HG02840 (cell line): ENCODE data around the gene COL27A1.
A peak's percentile ranks its signal among the peaks of the same experiment; 100 is the strongest.

Experiments used
- ATAC-seq: cut with Tn5 transposase; IDR thresholded peaks from one replicate; pipeline ENCODE4 v1.9.1; 2021; ENCODE audit warnings: mild to moderate bottlenecking, moderate library complexity, moderate number of reproducible peaks; ENCODE audit not compliant: unreplicated experiment, low FRiP score

The COL27A1 gene

DNA sequence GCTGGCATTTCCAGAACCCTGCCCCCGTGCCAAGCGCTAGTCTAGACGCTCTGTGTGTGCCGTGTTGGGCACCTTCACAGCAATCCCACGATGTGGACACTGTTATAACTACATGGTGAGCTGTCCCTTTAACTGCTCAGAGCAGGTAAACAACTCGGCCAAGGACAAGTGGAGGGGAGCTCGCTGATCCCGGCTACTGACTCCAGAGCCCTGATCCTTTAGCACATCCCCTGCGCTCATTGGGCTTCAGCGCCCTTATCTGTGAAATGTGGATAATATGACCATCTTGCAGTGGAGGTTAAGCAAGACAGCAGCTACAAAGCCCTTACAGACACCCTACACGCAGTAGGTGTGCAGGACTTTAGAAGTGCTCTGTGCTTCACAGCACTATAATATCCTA lies 190.8 kb downstream of the COL27A1 start:
- ATAC-seq: no peak

GRCh38 chr9:114347675-114348074 lies 192.3 kb downstream of the COL27A1 start:
- ATAC-seq: no peak

DNA sequence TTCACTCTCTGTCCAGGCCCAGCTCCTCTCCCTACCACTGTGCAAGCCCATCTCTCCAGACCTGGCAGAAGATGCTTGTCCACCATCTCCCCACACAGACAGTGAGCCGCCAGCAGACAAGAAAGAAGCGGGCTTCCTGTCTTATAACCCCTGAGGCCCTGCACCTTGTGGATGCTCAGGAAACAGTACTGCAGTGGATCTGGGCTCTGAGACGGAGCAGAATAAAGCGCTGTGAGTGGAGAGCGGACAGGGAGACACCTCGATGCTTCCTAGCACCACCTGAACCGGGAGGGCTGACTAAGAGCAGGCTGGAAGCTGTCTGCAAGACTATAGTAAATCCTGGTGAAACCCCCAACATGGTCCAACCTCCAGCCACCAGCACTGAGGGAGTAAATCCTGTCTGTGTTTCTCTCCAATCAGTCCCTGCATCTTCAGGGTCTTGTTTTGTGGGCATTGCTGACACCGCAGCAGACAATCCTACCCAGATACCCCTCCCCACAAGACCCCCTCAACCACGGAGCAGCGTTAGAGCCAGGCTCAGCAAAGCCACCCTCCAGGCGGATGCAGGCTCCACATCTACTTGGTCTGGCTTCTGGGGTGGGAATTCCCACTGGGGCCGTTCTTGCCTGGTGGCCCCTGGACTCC lies 193.0 kb downstream of the COL27A1 start:
- no peak for ATAC-seq

GRCh38 chr9:114348906-114349482 lies 193.7 kb downstream of the COL27A1 start:
- ATAC-seq: peak; percentile 79

DNA sequence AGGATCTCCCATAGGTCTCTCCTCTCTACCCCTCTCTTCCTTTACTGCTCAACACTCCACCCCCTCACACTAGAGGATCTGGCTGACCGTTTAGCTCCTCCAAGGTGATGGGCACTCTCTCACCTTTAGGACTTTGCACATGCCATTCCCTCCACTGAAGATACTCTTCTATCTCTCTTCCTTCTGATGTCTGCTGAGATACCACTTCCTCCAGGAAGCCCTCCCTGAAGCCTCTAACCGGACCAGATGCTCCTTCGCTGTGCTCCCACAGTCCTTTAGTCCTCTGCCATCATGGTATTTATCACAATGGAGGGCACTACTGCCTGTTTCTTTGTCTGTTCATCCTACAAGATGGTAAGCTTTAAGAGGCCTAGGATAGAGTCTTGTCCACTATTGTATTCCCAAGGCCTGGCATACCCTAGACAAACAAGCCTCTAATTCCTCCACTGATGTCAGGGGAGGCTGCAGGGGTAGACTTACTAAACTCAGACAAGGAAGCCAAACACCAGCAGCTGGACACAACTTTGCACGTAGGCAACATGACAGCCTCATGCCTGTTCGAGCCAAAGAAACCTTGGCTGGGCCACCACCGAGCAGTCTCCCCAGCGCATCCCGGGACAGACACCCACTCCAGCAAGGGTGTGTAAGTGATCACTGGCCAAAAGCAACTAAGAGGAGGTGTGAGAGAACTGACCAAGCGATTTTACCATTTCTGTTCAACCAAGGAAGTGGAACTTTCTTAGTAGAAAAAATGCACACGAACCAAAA lies 194.6 kb downstream of the COL27A1 start:
- ATAC-seq: no peak

DNA sequence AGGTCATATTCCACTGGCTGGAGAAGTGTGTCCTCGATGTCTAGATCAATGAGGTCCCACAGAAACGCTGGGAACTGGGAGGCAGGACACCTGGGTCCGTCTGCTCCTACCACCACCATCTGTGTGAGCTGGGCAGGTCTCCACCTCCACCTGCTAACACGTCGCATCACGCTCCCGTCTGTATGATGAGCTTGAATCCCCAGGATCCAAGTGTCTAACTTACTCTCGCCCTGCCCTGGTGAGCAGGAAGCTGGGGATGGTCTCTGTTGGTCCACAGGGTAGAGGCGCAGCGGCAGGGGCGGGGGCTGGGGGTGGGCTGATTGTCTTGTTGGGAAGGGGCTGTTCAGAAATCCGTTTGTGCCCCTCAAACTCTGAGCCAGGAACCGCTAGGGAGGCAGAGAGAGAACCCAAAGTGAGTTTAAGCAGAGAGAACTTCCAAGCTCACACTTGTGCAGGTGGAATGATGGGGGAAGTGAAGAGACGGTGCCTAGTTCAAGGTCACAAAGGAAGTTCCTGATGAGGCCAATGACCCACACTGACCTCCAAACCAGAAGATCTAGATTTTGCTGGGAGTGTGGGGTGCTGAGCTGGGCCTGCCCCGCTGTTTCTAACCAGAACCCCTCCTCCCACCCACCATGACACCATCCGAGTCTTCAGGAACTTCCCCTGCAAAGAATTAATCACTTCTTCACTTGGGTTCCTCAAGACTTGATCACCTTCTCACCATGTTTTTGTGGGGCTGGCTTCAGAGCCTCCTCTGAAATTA lies 195.5 kb downstream of the COL27A1 start:
- no peak for ATAC-seq

DNA sequence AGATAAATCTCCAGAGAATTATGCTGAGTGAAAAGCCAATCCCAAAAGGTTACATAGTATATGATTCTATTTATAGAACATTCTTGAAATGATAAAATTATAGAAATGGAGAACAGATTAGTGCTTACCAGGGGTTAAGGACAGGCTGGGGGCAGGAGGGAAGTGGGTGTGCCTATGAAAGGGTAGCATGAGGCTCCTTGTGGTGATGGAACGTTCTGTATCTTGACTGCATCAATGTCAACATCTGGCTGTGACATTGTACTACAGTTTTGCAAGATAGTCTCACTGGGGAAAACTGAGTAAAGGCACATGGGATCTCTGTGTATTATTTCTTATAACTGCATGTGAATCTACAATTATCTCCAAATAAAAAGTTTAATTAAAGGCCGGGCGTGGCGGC lies 196.6 kb downstream of the COL27A1 start:
- no peak for ATAC-seq

DNA sequence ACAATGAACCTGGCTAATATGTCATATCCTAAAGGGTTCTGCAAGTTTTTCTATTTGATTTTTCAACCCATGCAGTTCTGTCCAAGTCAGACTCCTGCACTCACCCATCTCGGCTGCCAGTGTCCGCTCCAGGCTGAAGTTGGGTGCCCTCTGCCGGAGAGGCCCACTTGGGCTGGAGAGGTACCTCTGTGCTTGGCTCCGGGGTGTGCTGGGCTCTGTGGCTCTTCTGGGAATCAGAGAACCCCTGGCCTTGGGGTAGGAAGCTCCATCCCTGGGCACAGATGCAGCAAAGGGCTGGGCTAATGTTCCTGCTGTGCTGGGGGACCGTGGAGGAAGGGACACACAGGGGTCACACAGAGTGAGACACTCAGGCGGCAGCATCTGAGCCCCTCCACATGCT lies 200.5 kb downstream of the COL27A1 start:
- ATAC-seq: no peak

DNA sequence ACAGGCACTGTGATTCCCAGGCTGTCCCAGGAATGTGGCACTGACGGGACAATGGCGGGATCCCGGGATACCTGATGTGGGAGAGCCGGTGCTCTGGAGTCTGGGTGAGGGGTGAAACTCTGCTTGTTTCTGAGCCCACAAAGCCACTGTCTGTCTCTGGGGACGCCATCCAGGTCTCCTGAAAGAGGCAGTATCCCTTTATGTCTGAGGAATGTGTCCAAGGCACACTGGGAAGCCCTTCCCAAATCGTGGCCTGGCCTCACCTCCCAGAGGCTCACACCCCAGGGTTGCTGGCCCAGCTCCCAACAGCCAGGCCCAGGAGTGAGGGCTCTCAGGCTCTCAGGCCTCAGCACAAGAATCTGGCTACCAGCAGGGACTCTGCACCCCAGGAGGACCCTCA lies 201.5 kb downstream of the COL27A1 start:
- ATAC-seq: no peak

DNA sequence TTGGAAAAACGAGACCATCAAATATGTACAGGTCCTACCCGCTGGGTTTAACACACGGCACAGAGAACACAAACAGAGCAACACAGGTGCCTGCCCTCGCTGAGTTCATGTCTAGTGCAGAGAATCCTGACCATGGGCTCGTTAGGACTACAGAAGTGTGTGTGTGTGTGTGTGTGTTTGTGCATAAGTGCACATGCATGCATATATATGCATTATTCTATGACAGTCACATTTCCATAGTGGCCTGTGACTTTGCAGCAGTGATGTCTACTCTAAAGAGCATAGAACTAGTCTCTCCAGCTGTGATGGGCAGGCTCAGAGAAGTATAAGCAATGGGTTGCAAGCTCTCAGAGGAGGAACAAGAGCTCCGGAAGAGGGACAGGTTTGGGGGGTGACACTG lies 202.0 kb downstream of the COL27A1 start:
- ATAC-seq: no peak

DNA sequence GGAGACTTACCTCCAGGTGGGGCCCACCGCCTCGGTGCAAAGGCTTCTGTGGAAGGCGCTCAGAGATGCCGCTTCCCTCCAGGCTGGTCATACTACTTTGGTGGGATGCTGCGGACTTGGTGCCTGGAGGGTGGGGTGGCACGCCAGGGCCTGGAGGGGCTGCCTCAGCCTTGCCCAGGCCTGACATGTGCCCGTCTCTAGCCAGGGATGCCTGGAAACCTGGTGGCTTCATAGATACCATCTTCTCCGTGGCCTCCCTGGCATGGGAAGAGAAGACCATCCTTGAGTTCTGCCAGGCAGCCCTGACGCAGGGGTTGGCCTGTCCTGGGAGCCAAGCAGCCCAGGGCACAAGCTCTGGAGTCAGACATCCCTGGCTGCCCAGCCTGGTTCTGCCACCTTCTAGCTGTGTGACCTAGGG lies 202.6 kb downstream of the COL27A1 start:
- ATAC-seq: no peak

GRCh38 chr9:114359801-114360200 lies 204.5 kb downstream of the COL27A1 start:
- no peak for ATAC-seq

GRCh38 chr9:114361542-114361941 lies 206.2 kb downstream of the COL27A1 start:
- no peak for ATAC-seq
